Keratinocyte (primary cell): Measurements from ENCODE around the gene FAM124A.

ENCODE experiments used
- CTCF ChIP-seq, 3 experiments: IDR thresholded peaks in 1 of 3; conservative IDR thresholded peaks in 1 of 3; optimal IDR thresholded peaks in 1 of 3; 2 replicates in 2 of 3; 3 replicates in 1 of 3; pipeline versions ENCODE3 to v1.5.1; 2011; ENCODE audit warnings: low read length in 3 of 3, mild to moderate bottlenecking in 3 of 3, moderate library complexity in 2 of 3, control low read depth in 1 of 3, inconsistent platforms in 1 of 3; ENCODE audit not compliant: insufficient read depth in 2 of 3; ENCODE audit errors: extremely low read depth in 1 of 3
- EZH2 ChIP-seq: IDR thresholded peaks from one replicate; pipeline ENCODE4 v1.6.1; 2012; ENCODE audit warnings: inconsistent platforms, mild to moderate bottlenecking, low read length, moderate library complexity

GRCh38 chr13:51333826-51334225, 111.6 kb downstream of the FAM124A start:
- TF ChIP-seq CTCF (optimal IDR thresholded peaks at IDR 0.05 in 1 of 3, IDR thresholded peaks at IDR 0.05 in 1 of 3, conservative IDR thresholded peaks at IDR 0.05 in 1 of 3; ENCODE audit: extremely low read depth in 1 of 3, insufficient read depth in 2 of 3, low read length in 3 of 3) (no peak), EZH2 (no peak)
